GM18502 (cell line): ENCODE results near the gene ITGAD.

Source experiments
- ATAC-seq: cut with Tn5 transposase; IDR thresholded peaks from one replicate; pipeline ENCODE4 v1.9.1; 2021; ENCODE audit warnings: mild to moderate bottlenecking; ENCODE audit not compliant: unreplicated experiment, poor library complexity

Gene ITGAD

DNA sequence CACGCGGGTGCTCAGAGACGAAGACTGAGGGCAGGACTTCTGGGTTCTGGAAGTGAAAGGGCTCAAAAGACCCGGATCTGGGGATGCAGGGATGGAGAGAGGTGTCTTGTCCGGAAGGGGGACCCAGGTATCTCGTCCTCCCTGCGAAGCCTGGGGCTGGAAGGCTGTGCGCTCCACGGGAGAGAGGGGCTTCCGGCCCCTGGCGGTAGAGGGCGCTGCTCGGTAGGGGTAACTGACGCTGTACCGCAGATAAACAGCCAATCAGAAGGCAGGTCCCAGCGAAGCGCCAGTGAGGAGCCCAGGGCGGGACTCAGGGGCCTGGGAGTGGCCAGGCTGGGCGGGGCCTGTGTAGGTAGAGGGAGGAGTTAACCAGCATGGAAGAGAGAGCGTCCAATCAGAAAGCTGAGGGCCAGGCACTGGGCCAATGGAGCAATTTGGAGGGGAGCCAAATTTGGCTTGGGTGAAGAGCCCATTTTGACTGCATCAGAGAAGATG lies 79.6 kb downstream of the ITGAD start:
- peak; percentile 45 for ATAC-seq

DNA sequence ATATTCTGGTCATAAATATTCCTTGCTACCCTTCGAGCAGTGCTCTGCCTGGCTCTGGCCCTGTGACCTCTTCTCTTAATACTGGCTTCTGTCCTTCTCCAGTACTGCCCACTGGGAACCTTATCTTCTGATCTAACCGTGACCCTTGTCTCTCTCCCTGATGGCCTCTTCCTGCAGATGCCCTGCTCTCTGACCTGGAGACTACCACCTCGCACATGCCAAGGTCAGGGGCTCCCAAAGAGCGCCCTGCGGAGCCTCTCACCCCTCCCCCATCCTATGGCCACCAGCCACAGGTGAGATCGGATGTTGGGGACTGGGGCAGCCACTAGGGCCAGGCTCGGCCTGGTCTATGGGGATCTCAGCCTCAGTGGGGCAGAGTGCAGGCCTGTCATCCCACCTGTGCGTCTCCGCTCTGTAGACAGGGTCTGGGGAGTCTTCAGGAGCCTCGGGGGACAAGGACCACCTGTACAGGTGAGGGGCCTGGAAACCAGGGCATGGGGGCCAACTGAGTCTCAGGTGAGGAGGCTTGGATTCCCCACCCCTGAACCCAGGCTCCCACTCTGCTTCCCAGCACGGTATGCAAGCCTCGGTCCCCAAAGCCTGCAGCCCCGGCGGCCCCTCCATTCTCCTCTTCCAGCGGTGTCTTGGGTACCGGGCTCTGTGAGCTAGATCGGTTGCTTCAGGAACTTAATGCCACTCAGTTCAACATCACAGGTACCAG lies 80.3 kb downstream of the ITGAD start:
- ATAC-seq, result no peak

DNA sequence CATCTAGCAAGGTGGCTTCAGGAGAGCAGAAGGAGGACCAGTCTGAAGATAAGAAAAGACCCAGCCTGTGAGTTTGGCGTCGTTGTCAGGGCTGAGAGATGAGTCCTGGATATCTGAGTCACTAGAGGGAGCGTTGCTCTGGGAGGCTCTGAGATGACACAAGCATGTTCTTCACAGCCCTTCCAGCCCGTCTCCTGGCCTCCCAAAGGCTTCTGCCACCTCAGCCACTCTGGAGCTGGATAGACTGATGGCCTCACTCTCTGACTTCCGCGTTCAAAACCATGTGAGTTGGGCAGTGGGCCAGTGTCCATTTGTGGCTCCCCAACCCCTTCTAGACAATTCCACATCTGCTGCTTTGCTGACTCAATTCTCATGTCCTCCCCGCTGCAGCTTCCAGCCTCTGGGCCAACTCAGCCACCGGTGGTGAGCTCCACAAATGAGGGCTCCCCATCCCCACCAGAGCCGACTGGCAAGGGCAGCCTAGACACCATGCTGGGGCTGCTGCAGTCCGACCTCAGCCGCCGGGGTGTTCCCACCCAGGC lies 81.1 kb downstream of the ITGAD start:
- ATAC-seq, result no peak

DNA sequence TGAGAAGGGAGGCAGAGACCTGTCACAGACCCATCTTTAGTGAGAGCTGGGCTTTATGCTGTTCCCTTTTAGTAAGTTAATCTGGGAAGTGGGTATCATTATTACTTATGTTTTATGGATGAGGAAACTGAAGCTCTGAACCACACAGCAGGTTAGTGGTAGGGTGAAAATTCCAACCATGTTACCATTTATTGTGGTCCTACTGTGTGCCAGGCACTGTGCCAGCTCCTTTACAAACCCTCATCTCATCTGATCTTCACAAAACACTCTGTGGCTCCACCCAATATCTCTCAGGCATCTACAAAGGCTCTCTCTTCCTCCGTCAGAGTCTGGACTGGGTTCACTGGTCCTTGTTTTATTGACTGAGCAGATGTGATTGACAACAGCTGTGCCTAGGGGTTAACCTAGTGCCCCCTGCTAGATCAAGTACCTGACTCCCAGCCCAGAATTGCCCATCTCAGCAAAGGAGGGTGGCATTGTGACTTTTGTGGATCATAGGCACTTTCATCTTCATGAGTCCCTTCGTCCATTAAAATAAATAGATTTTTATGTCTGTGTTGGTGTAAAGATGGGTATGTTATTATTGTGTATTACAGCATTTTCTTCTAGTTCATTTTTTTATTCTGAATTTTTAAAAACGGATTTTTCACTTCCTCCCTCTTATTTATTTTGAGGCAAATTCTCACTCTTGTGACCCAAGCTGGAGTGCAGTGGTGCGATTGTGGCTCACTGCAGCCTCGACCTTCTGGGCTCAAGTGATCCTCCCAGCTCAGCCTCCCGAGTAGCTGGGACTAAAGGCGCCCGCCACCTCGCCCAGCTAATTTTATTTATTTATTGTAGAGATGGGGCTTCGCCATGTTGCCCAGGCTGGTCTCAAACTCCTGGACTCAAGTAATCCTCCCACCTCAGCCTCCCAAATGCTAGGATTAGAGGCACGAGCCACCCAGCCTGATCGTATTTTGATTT lies 81.9 kb downstream of the ITGAD start:
- ATAC-seq, result no peak

DNA sequence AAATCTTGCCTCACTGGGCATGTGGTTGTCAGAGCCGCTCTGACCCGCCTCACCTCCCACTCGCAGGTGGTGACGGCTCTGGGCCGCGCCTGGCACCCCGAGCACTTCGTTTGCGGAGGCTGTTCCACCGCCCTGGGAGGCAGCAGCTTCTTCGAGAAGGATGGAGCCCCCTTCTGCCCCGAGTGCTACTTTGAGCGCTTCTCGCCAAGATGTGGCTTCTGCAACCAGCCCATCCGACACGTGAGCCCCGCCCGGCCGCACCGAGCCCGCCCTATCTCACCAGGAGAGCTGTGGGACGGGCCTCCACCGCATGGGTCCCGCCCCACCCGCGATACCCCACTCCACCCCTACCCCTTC lies 82.8 kb downstream of the ITGAD start:
- ATAC-seq, result no peak
